B cell (primary cell): Measurements from ENCODE around the gene CARD9. TPM values are rescaled to one million over a fixed set of nuclear protein-coding genes. Genes with fewer than 3 reads are reported as not detected.

Experiments
- ATAC-seq: fragments of 200-7000 bp; cut with Tn5 transposase; one replicate; pipeline ENCODE4 v1.10.0; 2021; ENCODE audit warnings: low read depth, mild to moderate bottlenecking, moderate number of reproducible peaks, moderate library complexity
- CTCF ChIA-PET: fragments of 350-600 bp; sonication (Branson Sonifier 250); formaldehyde crosslinking; loops from one replicate; lab custom pipeline; 2021; ENCODE audit warnings: antibody characterized with exemption, inconsistent platforms; lab: Charles Lee
- POLR2A ChIA-PET: fragments of 350-600 bp; sonication (Branson Sonifier 250); formaldehyde crosslinking; loops from one replicate; lab custom pipeline; 2021; ENCODE audit warnings: antibody characterized with exemption; lab: Charles Lee
- DNase-seq: peaks from one replicate; pipeline ENCODE4 v3.0.0; 2013
- H2AFZ ChIP-seq: 2 replicates; pipeline ENCODE4 v1.6.1; 2012; ENCODE audit warnings: mild to moderate bottlenecking, low read depth, low read length; ENCODE audit not compliant: insufficient read depth, poor library complexity, severe bottlenecking
- H3K27ac ChIP-seq, 2 donors: 1 replicate in 1 of 2; 2 replicates in 1 of 2; pipeline ENCODE4 v1.5.1; 2012 to 2013; ENCODE audit warnings: low read length in 2 of 2, mild to moderate bottlenecking in 2 of 2, moderate library complexity in 1 of 2
- H3K27me3 ChIP-seq, 4 experiments: fragments of 200-600 bp in 1 of 4; sonication (generic) in 1 of 4; replicated peaks in 1 of 4; 1 replicate in 2 of 4; 2 replicates in 2 of 4; pipeline versions ENCODE4 v1.6.1 to v1.7.0; 2013 to 2016; ENCODE audit warnings: low read length in 3 of 4, mild to moderate bottlenecking in 2 of 4, mixed read lengths in 1 of 4, moderate library complexity in 1 of 4; ENCODE audit not compliant: insufficient read depth in 4 of 4, control insufficient read depth in 3 of 4; ENCODE audit errors: control extremely low read depth in 1 of 4
- H3K36me3 ChIP-seq, 2 experiments: replicated peaks in 1 of 2; 1 replicate in 1 of 2; 2 replicates in 1 of 2; pipeline versions ENCODE4 v1.6.1 to v1.7.1; 2013; ENCODE audit warnings: low read length in 1 of 2; ENCODE audit not compliant: insufficient read depth in 2 of 2, control insufficient read depth in 1 of 2; ENCODE audit errors: control extremely low read depth in 1 of 2, extremely low read depth in 1 of 2
- H3K4me1 ChIP-seq, 2 donors: fragments of 200-600 bp in 1 of 2; sonication (generic) in 1 of 2; 1 replicate in 1 of 2; 2 replicates in 1 of 2; pipeline versions ENCODE4 v1.5.1 to v1.6.1; 2013 to 2017; ENCODE audit warnings: low read length in 2 of 2; ENCODE audit not compliant: control insufficient read depth in 2 of 2, insufficient read depth in 2 of 2
- H3K4me2 ChIP-seq: replicated peaks from 2 replicates; pipeline ENCODE3; 2012; ENCODE audit warnings: mild to moderate bottlenecking, low read depth, low read length; ENCODE audit not compliant: poor library complexity, severe bottlenecking
- H3K4me3 ChIP-seq, 5 experiments: fragments of 200-600 bp in 1 of 5; sonication (generic) in 1 of 5; 1 replicate in 3 of 5; 2 replicates in 2 of 5; pipeline versions ENCODE4 v1.5.1 to v1.7.0; 2011 to 2016; ENCODE audit warnings: low read length in 4 of 5, mild to moderate bottlenecking in 4 of 5, low read depth in 2 of 5, control low read depth in 1 of 5, moderate library complexity in 1 of 5; ENCODE audit not compliant: insufficient read depth in 1 of 5; ENCODE audit errors: control extremely low read depth in 1 of 5, extremely low read depth in 1 of 5
- H3K79me2 ChIP-seq: fragments of 200-600 bp; sonication (generic); one replicate; pipeline ENCODE4 v1.6.0; 2016; ENCODE audit warnings: low read length; ENCODE audit not compliant: control insufficient read depth, insufficient read depth
- H3K9ac ChIP-seq: fragments of 200-600 bp; sonication (generic); 2 replicates; pipeline ENCODE4 v1.6.1; 2017; ENCODE audit warnings: mild to moderate bottlenecking, low read length, moderate library complexity
- H3K9me3 ChIP-seq, 3 donors: one replicate each; pipeline versions ENCODE4 v1.6.1 to v1.7.1; 2013; ENCODE audit warnings: low read length in 2 of 3; ENCODE audit not compliant: control insufficient read depth in 2 of 3, insufficient read depth in 1 of 3; ENCODE audit errors: control extremely low read depth in 1 of 3
- H4K20me1 ChIP-seq: 2 replicates; pipeline ENCODE4 v1.6.0; 2012; ENCODE audit warnings: mild to moderate bottlenecking, low read length; ENCODE audit not compliant: insufficient read depth, control insufficient read depth, poor library complexity, severe bottlenecking
- H3K27ac Mint-ChIP-seq: one replicate; pipeline ENCODE4 v1.8.0; 2021; ENCODE audit warnings: mixed read lengths
- H3K27me3 Mint-ChIP-seq: one replicate; pipeline ENCODE4 v1.8.0; 2021; ENCODE audit warnings: mixed read lengths
- H3K4me1 Mint-ChIP-seq: one replicate; pipeline ENCODE4 v1.8.0; 2021; ENCODE audit warnings: mixed read lengths
- H3K4me3 Mint-ChIP-seq: one replicate; pipeline ENCODE4 v1.8.0; 2021; ENCODE audit warnings: mixed read lengths
- H3K9me3 Mint-ChIP-seq: one replicate; pipeline ENCODE4 v1.8.0; 2022; ENCODE audit warnings: mixed read lengths; ENCODE audit not compliant: insufficient read depth
- EZH2 ChIP-seq: IDR thresholded peaks from 2 replicates; pipeline ENCODE4 v1.6.1; 2012; ENCODE audit warnings: borderline replicate concordance, low read depth, mild to moderate bottlenecking, moderate library complexity, low read length; ENCODE audit not compliant: insufficient read depth, poor library complexity, severe bottlenecking
- WGBS: methylation state at CpG from one replicate; pipeline ENCODE4 v1.1.5; 2013; ENCODE audit warnings: missing lambda C conversion rate; ENCODE audit not compliant: insufficient coverage; 5-methylcytosine and 5-hydroxymethylcytosine counted together
- intact Hi-C: fragments of 100-400 bp; cut with micrococcal nuclease; formaldehyde crosslinking; loops from one replicate; pipeline ENCODE4 v1.10.0; 2022
- polyA plus RNA-seq: library from polyadenylated mRNA; depleted of rRNA; stranded (reverse); fragments of >200 nt; gene quantifications from 2 replicates; pipeline ENCODE4 v1.2.3, GENCODE V29; 2012
- total RNA-seq, 2 donors: library from RNA; stranded (reverse); fragments of 120-200 nt in 1 of 2; gene quantifications; 1 replicate in 1 of 2; 2 replicates in 1 of 2; pipeline versions ENCODE4 v1.2.3 to v1.2.4, GENCODE V29; 2013 to 2022
- TF ChIP-seq, protein P1 (sequence below): fragments of 200-600 bp; IDR thresholded peaks from one replicate; pipeline ENCODE4 v1.8.0; 2022; ENCODE audit warnings: antibody characterized with exemption, mild to moderate bottlenecking

CARD9 gene
- total and polyA plus RNA-seq, 2 donors (not counting 1 experiment from before 2014, with no cell fraction given) = 0.57 to 1.1 TPM

GRCh38 chr9:136329636-136330405, 43.6 kb downstream of the CARD9 start:
- Mint-ChIP-seq H3K4me1 (peaks cover 7% of the 10 kb centered on the region), H3K27ac (no peak overlapping the region), H3K9me3 (no peaks in the 10 kb centered on the region), H3K27me3 (peaks cover 5% of the 10 kb centered on the region), H3K4me3 (no peak overlapping the region)
- TF ChIP-seq, protein P1, sequence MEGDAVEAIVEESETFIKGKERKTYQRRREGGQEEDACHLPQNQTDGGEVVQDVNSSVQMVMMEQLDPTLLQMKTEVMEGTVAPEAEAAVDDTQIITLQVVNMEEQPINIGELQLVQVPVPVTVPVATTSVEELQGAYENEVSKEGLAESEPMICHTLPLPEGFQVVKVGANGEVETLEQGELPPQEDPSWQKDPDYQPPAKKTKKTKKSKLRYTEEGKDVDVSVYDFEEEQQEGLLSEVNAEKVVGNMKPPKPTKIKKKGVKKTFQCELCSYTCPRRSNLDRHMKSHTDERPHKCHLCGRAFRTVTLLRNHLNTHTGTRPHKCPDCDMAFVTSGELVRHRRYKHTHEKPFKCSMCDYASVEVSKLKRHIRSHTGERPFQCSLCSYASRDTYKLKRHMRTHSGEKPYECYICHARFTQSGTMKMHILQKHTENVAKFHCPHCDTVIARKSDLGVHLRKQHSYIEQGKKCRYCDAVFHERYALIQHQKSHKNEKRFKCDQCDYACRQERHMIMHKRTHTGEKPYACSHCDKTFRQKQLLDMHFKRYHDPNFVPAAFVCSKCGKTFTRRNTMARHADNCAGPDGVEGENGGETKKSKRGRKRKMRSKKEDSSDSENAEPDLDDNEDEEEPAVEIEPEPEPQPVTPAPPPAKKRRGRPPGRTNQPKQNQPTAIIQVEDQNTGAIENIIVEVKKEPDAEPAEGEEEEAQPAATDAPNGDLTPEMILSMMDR = no peak
- TF ChIP-seq EZH2 = no peak
- DNase-seq (no peak), ATAC-seq (no peak)
- Histone ChIP-seq H4K20me1 (no peaks in the 10 kb centered on the region), H3K9me3 (no peaks in the 10 kb centered on the region), H3K9ac (no peak overlapping the region), H3K27ac (no peak overlapping the region), H3K4me1 (peaks cover 22 to 23% of the 10 kb centered on the region in 2 donors), H3K27me3 (peaks cover 0 to 27% (median 12%) of the 10 kb centered on the region in 4 experiments), H3K36me3 (no peaks in the 10 kb centered on the region), H3K4me2 (no peak overlapping the region), H2AFZ (no peak overlapping the region), H3K79me2 (peaks cover 12% of the 10 kb centered on the region), H3K4me3 (no peak overlapping the region)
- ChIA-PET POLR2A (no interaction called here), CTCF (no interaction called here)
- 91% methylated on average over 21 of the region's 23 CpGs for WGBS
- intact Hi-C loops = no loop called here

DNA sequence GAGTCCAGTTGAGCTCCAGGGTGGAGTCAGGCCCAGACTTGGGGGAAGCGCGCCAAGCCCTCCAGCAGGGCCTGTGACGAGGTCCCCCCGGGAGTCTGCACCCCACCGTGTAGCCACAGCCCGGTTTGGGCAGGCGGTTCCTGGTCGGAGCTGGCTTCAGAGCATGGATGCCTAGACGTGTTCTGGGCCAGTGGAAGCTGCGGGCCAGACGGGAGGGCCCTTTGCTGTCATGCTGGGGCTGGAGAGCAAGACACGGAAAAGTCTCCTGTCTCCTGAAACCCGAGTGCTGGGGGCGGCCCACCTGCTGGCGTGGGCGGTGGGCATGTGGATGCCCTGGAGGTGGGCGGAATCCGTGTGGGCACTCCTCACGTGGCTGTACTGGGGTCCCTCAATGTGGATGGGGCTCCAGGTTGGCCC, 44.2 kb downstream of the CARD9 start:
- intact Hi-C loops = no loop called here
- POLR2A ChIA-PET = no interaction called here
- Histone ChIP-seq H3K36me3 (no peaks in the 10 kb centered on the region), H3K4me3 (no peak overlapping the region), H4K20me1 (no peaks in the 10 kb centered on the region), H3K9me3 (no peaks in the 10 kb centered on the region), H3K4me1 (peaks cover 22 to 23% of the 10 kb centered on the region in 2 donors), H3K79me2 (peaks cover 12% of the 10 kb centered on the region), H3K9ac (no peak overlapping the region), H3K27me3 (peaks cover 0 to 27% (median 12%) of the 10 kb centered on the region in 4 experiments), H3K4me2 (peak overlapping the region; percentile 74), H3K27ac (no peak overlapping the region), H2AFZ (no peak overlapping the region)
- H3K27ac Mint-ChIP-seq = no peak overlapping the region
- WGBS = 76% methylated on average over 17 of the region's 19 CpGs
- ATAC-seq (no peak), DNase-seq (no peak)
- no peak overlapping the region for H3K4me3 Mint-ChIP-seq
- CTCF ChIA-PET = no interaction called here
- peaks cover 5% of the 10 kb centered on the region for H3K27me3 Mint-ChIP-seq
- no peak for TF ChIP-seq EZH2
- TF ChIP-seq, protein P1 = no peak
- H3K4me1 Mint-ChIP-seq = peaks cover 7% of the 10 kb centered on the region
- no peaks in the 10 kb centered on the region for H3K9me3 Mint-ChIP-seq
